ENCODE data around the gene EXOC3.

DNA sequence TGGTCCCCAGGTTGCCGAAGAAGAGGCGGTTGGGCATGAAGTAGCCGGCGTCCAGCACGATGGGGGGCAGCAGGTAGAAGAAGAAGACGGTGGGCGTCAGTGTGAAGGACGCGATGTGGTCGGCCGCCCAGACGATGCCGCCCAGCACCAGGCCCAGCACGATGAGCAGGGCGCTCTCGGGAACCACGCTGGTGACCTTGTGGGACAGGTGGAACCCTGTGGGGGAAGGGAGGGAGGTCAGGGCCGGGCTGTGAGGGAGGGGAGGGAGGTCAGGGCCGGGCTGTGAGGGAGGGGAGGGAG is 48.8 kb downstream of the EXOC3 start:
- no peak for TF ChIP-seq ELF4 (CRISPR knock-in tag; IDR thresholded peaks at IDR 0.05; ENCODE audit: low read depth)
- no peak for TF ChIP-seq CTCF (IDR thresholded peaks at IDR 0.05)
- no peak for TF ChIP-seq TEAD4 (CRISPR knock-in tag; IDR thresholded peaks at IDR 0.05)
- no peak for TF ChIP-seq ETV6 (CRISPR knock-in tag; IDR thresholded peaks at IDR 0.05)
- no peak for TF ChIP-seq RELA (CRISPR knock-in tag; IDR thresholded peaks at IDR 0.05; ENCODE audit: borderline replicate concordance)
- TF ChIP-seq E2F4 (CRISPR knock-in tag; IDR thresholded peaks at IDR 0.05; ENCODE audit: borderline replicate concordance, low read depth): no peak
- no peak for TF ChIP-seq ZNF219 (CRISPR knock-in tag; IDR thresholded peaks at IDR 0.05; ENCODE audit: borderline replicate concordance)
- no peak for TF ChIP-seq GRHL2 (CRISPR knock-in tag; IDR thresholded peaks at IDR 0.05; ENCODE audit: insufficient replicate concordance, severe bottlenecking)
- no peak for TF ChIP-seq CREB1 (CRISPR knock-in tag; IDR thresholded peaks at IDR 0.05)

Measured in WTC11 (cell line).